NCI-H2227 (cell line): ENCODE results near the gene SMTN.

ENCODE experiments used
- DNase-seq: peaks from one replicate; lab custom pipeline; 2025; ENCODE audit not compliant: unreplicated experiment; lab: John Stamatoyannopoulos, UW

SMTN gene

GRCh38 chr22:31125521-31126117 lies 44.5 kb downstream of the SMTN start:
- DNase-seq, result no peak

GRCh38 chr22:31126128-31126868 lies 45.2 kb downstream of the SMTN start:
- DNase-seq, result no peak

- no peak for DNase-seq
Observed at GRCh38 chr22:31126869-31127175, 45.7 kb downstream of the SMTN start.

- DNase-seq, result no peak
Observed at GRCh38 chr22:31127181-31127772, 46.2 kb downstream of the SMTN start.

- DNase-seq, result no peak
Observed at GRCh38 chr22:31128156-31128555, 47.0 kb downstream of the SMTN start.

- DNase-seq, result no peak
Observed at GRCh38 chr22:31130873-31131272, 49.8 kb downstream of the SMTN start.

- no peak for DNase-seq
Observed at GRCh38 chr22:31133911-31134310, 52.8 kb downstream of the SMTN start.

GRCh38 chr22:31134688-31135087 lies 53.6 kb downstream of the SMTN start:
- no peak for DNase-seq

- no peak for DNase-seq
Observed at GRCh38 chr22:31135706-31136105, 54.6 kb downstream of the SMTN start.

- no peak for DNase-seq
Observed at GRCh38 chr22:31136155-31136554, 55.0 kb downstream of the SMTN start.

- no peak for DNase-seq
Observed at GRCh38 chr22:31136711-31137110, 55.6 kb downstream of the SMTN start.

- DNase-seq, result no peak
Observed at GRCh38 chr22:31137721-31138120, 56.6 kb downstream of the SMTN start.

GRCh38 chr22:31138126-31138525 lies 57.0 kb downstream of the SMTN start:
- DNase-seq, result no peak

GRCh38 chr22:31139066-31139465 lies 57.9 kb downstream of the SMTN start:
- no peak for DNase-seq

GRCh38 chr22:31139866-31140716 lies 59.0 kb downstream of the SMTN start, which contains the start of gene PLA2G3:
TSS of gene PLA2G3 (minus strand) at chr22:31140508. CDS start at chr22:31140354, 154 bp downstream.
- peak; percentile 48 for DNase-seq

- no peak for DNase-seq
Observed at GRCh38 chr22:31140746-31141145, 59.6 kb downstream of the SMTN start.

GRCh38 chr22:31141551-31141950 lies 60.4 kb downstream of the SMTN start:
- no peak for DNase-seq

- DNase-seq, result no peak
Observed at GRCh38 chr22:31142285-31142684, 61.2 kb downstream of the SMTN start.

GRCh38 chr22:31143038-31143437 lies 61.9 kb downstream of the SMTN start:
- no peak for DNase-seq

- no peak for DNase-seq
Observed at GRCh38 chr22:31143537-31143936, 62.4 kb downstream of the SMTN start.

- no peak for DNase-seq
Observed at GRCh38 chr22:31144223-31144622, 63.1 kb downstream of the SMTN start.

GRCh38 chr22:31148488-31148887 lies 67.4 kb downstream of the SMTN start:
- no peak for DNase-seq
